GDM1 (cell line): ENCODE results near the gene ROM1.
"Not testable (repeated sequence)": the region's sequence is repeated elsewhere in the genome, so short reads cannot be mapped to it uniquely, and the experiment has no call there.

Experiments
- DNase-seq: peaks from one replicate; lab custom pipeline; 2025; lab: John Stamatoyannopoulos, UW

The ROM1 gene, protein sequence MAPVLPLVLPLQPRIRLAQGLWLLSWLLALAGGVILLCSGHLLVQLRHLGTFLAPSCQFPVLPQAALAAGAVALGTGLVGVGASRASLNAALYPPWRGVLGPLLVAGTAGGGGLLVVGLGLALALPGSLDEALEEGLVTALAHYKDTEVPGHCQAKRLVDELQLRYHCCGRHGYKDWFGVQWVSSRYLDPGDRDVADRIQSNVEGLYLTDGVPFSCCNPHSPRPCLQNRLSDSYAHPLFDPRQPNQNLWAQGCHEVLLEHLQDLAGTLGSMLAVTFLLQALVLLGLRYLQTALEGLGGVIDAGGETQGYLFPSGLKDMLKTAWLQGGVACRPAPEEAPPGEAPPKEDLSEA

DNA sequence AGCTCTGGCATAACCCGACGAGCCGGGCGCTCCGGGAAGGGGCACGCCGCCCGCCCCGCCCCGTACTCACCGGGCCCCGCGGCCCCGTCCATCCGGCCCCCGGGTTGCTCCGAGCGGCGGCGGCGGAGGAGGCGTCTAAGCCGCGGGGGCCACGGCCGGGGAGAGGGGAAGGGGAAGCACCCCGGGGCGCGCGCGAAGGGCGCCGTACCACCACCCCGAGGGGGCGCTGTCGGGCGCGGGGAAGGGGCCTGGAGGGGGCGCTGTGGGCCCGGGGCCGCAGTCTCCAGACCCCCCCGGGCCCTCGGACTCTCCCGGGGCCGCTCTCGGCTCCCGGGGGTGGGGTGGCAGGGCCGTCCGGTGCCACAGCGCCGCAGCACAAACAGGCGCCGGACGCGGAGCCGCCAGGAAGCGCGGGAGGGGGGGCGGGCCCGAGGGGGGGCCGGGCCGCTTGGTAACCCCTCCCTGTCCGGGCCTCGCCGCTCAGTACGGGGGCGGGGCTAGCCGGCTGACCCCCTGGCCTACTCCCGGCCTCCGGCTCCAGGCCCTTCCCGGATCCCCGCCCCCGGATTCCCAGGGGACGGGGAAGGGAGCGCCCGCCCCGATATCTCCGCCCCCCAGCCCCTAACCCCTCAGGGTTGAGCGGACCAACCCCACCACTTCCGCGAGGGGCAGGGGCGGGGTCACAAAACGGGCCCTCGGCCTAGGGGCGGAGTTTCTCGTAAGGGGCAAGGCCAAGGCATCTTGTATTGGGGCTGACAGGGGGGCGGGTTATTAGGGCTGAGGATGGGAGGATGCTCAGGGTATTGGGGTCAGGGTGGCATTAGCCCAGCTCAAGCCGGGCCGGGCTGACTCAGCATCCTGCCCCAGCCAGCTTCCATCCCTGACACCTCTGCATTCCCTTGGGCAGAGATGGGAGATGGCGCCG lies at the start of gene ROM1, which contains the start of gene EML3:
ROM1 (plus strand) TSS at position 892 of the 925 bp plus-strand sequence; CDS start at position 917, 25 bp downstream.
EML3 (minus strand) TSS at position 410 of the 925 bp plus-strand sequence; CDS start at position 92, 318 bp downstream.
- DNase-seq: peak; percentile 90

DNA sequence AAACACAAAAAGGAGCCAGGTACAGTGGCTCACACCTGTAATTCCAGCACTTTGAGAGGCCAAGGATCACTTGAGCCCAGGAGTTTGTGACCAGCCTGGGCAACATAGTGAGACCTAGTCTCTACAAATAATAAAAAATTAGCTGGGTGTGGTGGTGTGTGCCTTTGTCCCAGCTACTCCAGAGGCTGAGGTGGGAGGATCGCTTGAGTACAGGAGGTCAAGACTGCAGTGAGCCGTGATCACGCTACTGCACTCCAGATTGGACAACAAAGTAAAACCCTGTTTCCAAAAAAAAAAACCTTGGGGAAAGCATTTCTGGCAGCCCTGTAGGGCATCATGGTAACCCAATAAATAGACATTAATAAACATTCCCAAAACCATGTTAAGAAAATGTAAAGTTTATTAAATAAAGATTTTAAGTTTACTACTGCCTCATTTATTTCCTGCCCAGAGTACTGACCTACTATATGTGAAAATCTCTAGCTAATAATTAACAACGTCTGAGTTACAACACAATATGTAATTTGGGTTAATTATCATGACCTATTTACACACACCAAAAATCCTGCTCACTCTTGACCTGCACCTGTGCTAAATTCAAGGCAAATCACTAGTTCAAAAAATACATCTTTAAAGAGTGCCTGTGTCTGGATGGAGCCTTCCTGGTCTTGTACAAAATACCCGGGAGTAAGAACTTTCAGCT lies 47.8 kb upstream of the ROM1 start:
- DNase-seq: no peak

DNA sequence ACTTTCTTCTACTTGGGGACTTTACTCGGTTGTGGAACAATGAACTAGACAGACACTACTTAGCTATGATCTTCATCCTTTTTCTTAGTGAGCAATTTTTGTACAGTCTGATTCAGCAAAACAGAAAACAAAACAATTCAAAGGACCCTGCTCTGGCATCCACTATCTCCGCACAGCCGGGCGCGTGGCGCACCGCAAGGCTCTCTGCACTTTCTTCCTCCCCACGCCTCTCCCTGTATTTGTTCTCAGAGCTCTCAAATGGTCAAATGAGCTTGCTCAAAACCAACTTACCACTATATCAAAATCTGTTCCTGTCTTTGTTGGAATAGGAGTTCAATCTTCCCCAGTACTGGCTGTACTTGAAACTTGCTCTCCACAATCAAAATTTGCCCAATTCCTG lies 46.8 kb upstream of the ROM1 start:
- DNase-seq: no peak

DNA sequence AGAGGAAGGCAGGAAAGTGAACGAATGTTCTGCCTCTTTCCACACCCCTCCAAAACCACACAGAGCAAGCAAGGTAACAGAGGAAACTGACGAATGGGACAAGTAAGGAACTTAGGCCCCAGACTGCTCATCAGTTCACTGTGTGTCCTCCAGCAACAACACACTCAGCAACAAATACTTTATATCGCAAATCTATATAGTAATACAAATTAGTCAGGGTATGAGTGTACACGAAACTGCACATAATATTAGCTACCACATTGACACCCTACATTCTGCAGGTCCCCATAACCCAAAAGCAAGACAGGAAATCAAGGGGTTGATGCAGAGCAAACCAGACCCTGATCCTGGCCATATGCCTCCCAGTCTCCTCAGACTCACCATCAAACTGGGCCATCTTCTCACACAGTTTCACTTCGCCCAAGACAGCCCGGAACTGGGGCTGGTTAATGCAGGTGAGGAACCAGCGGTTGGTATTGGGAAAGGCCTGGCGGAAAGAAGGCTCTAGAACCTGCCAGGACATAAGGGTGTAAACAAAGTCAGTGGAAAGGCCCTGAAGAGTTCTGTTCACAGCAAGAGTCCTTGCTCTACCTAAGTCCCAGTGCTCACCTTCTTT lies 45.9 kb upstream of the ROM1 start:
- DNase-seq: no peak

DNA sequence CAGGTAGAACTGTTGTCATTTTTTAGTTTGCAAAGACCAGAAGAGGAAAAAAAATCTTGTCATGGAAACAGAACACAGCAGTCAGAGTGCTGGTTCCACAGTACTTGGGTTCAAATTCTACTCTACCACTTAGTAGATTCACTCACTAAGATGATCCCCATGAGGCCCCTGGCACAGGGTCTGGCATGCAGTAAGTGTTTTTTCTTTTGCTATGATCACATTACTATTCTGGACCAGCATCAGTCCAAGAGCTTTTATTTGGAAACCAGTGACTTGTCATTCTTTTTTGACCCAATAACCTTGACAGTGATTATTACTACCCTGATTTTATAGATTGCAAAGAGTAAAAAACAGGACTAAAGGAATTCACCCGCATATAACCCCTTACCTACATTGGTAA lies 43.4 kb upstream of the ROM1 start:
- no peak for DNase-seq

DNA sequence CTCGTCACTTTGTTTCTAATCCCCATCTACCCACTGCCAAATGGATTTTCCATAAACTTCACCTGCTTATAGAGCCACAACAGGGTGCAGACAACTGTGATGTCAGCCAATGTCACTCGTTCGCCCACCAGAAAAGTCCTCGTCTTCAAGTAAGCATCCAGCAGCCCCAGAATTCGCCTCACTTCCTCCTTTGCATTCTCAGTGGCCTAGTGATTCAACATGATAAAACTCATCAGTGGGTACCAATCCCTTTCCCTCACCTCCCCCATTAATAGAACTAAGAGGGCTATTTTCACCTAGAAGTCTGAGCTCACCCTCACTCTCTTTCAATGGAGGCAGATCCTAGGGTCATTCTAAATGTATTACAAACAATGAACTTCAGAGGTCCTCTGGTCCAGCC lies 42.2 kb upstream of the ROM1 start:
- DNase-seq: not testable (repeated sequence)

DNA sequence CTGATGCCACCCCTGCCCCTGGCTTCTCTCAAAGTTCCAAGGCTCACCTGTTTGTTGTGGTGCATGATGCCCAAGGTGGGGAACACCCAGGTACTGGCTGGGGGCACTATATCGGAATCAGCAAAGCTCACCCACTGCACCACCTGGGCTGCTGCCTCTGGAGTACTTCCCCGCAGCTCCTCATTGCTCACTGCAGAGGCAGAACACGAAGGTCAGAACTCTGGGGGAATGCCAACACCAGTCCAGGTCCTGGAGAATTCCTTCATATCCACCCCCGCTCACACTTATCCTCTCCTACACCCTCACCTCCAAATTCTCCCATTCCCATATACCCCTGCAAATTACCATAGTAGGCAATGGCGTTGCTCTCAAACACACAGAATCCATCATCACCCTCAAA lies 41.6 kb upstream of the ROM1 start:
- not testable (repeated sequence) for DNase-seq

DNA sequence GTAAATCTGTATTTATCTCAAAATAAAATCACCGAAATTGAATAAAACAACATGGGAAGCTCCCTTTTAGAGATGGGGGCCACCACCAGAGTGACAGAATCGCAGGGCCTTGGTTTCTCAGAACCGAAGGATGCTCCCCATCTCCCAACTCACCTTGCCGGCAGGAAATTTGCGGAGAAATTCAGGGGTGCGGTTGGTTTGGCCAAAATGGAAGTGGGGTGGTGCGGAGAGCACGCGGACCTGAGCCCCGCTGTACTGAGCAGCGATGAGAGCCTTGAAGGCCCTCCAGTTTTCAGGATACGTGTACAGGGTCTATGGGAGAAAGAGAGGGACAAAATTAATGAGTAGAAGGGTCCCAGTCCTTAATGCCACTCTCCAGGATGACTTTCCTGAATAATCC lies 40.6 kb upstream of the ROM1 start:
- no peak for DNase-seq

DNA sequence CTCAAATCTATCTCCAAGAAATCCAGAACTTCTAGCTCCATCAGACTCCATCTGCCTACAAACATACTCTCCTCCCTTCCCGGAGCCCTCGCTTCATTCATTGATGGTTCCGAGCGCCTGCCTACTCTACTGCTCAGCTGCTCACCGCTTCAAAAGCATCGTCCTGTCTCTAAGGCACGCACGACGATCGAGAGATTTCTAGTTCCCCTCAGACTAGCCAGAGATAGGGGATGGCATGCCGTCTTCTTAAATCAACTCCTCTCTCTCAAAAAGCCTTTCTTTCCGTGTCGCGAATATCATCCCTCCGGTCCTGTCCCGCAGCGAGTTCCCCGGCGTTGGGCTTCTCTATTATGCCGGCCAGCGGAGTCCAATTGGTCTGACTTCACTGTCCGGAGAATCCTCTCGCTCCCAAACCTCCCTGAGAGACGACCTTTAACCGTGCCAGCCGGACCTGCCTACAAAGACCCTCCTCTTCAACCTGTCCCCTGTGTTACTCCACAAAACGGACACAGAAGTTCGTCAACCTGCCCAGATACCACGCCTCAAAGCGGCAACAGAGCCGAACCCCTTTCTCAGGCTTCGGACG lies 40.0 kb upstream of the ROM1 start:
- DNase-seq: no peak

DNA sequence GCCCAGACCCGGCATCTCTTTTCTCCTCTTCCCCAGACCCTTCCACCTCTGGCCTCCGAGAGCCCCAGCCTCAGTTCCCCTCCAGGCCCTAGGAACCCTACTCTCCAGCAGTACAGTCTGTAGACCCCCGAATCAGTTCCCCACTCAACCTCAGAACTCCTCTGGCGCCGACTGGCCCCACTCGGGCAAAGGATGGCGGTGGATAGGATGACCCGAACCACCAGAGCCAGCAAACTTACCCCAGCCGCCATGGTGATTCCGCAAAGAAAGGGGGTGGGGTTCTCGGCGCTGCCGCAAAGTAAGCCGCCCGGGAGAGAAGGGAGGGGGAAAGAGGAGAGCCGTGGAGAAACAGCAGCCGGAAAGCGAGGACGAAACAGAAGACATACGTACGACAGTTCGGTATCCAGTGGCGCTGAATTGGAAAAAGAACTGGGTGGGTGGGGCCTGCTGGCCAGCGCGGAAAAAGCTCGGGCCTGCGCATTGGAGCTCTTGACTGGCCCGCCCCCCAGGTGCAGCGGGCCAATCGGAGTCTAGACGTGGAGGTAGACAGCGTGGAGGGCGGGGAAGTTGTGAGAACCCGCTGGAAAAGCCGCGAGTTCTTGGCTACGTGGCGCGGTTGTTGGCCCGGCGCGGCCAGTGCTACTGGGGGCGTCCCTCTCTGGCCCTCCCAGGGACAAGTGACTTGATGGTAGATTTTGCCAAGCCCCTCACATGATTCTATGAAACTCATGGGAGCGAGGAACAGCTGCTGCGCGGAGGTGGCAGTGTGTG lies 39.3 kb upstream of the ROM1 start, which contains the start of gene EEF1G:
EEF1G (minus strand) TSS at position 300 of the 771 bp plus-strand sequence; CDS start at position 251, 49 bp downstream.
- DNase-seq: peak; percentile 99

DNA sequence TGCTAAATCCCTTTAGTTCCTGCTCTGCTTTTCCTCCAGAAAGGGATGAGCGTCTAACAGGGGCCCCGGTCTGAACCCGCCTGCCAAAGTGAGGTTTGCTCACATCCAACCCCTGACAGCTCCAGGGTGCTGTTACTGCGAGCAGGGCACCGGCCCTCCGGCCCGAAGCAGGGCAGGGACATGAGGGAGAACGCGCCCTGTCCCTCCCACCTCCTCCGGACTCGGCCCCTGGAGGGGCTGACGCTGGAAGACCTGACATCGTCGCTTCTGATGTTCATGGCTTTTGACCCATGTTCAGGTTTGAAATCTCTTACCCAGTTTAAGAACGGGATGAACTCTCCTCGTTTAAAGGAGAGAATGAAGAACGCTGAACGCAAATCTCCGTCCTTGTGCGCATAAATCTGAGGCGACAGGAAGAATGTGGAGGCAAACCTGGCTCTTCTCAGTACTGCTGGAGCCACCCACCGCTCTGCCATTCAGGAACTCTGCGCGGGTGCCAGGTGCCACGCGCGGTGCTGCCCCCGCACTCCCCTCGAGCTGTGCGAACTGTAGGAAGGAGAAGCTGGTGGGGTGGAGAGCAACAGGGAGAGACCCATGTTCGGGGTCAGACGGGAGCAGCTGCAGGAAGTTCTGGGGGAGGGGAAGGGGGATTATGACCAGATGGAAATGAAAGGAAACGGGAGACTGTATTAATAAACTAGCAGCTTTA lies 38.5 kb upstream of the ROM1 start:
- DNase-seq: no peak

DNA sequence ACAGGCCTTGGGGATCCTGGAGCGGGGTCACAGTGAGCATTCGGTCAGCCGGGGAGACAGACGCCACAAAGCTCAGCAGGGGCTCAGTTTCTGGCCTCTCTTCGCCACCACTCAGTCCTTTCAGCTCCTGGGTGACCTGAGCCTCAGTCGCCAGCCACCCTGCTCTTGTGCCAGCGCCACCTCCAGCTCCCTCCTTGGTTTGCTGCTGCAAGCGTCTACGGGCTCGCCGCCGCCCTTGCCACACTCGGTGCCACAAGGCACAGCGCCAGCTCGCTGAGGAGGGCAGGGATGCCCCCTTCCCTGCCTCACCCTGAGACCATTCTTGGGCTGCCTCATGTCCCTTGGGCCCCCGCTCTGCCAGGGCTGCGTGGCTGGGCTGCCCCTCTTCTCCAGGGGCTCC lies 37.9 kb upstream of the ROM1 start:
- no peak for DNase-seq

DNA sequence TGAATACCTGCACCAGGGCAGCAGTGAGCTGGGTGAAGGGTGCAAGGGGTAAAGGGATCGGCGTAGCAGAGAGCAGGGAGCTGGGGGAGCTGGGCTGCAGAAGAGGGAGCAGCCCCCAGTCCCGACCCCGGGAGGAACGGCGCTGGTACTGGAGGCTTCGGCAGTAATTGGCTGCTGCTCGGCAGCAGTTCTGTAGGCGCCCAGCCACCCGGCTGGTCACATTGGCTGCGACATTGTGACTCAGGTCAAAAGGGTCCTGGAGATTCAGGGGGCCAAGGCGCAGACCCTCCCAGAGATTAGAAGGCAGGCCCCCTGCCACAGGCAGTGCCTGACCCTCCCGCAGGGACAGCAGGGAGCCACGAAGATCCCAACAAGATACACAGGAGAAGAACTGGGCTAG lies 37.2 kb upstream of the ROM1 start:
- no peak for DNase-seq

DNA sequence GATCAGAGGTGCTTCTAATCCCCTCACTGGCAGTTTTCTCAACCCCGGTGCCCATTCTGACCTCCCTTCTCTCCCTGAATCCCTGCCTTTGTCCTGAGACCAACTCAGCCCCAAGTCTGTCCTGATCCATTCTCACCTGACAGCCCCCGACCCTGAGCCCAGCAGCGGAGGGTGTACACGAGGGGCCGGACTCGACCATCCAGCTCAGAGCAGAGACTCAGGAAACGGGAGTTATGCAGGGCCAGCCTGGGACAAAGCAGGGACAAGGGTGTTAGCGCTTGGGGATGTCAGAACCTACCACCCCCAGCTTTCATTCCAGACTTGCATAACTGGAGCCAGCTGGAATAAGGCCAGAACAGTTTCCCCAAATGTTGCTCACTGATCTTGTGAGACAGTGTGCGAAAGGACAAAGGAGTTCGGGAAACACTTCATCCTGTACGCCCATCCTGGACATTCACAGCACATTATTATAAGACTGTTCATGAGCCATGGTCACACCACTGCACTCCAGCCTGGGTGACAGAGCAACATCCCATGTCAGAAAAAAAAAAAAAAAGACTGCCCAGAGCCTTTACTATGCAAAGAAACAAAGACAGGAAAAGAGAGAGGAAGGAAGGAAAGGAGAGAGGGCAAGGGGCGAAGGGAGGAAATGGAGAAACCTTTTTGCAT lies 35.9 kb upstream of the ROM1 start:
- DNase-seq: no peak

DNA sequence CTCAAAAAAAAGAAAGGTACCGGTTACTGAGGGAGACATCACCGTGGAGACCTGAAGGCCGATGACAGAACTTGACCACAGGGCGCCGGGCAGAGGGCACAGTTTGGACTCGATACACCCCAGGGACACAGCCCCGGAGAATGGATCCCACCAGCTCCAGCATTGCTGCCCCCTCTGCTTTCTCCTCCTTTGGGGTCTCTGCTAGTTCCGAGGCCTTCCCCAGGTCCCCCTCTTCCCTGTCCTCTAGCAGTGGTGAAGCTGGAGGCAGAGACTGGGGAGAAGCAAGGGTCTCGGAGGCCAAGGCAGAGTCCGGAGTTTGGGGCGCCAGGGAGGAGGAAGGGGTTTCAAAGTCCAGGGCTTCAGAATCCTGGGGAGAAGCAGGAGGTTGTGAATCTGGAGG lies 34.5 kb upstream of the ROM1 start:
- no peak for DNase-seq

DNA sequence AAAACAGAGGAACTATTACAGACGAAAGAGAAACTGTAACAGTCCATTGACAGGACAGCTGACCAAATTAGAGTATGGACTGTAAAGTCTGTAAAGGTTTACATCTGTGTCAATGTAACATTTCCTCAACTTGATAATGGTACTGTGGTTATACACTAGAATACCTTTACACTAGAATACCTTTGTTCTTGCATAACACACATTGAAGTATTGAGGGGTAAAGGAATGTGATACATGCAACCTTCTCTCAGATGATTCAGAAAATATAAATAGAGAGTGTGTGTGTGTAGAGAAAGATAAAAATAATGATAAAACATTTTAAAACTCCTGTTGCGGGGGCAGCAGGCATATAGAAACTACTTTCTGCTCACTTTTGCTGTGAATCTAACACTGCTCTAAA lies 33.8 kb upstream of the ROM1 start:
- no peak for DNase-seq

DNA sequence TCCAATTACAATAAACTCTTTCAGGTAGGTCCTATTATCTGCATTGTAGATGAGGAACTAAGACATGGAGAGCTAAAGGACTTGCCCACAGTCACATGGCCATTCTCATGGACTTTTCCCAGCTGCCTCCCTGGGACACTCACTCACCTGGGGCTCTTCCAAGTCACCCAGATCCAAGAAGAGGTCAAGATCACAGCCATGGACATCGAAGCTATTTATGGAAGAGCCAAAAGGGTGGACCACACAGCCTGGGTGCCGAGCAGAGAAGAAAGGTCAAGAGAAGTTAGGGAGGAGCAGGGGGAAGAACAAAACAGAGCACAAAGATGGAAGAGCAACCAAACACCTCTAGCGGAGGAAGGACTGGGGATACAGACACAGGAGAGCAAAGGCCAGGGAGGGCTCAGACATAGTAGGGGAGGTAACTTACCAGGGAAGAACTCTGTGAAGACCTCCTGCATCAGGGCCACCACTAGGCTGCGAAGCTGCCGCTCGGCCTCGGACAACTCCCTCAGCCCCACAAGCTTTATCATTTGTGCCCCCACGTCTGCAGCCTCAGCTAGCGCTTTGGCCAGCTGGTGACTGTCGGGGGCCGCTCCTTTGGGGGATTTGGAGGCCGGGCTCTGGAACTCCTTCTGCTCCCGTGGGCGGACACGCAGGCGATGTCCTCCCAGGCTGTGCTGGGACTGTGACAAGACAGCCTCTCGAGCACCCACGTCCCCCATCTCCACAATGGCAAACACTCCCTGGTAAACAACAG lies 31.9 kb upstream of the ROM1 start:
- DNase-seq: no peak

DNA sequence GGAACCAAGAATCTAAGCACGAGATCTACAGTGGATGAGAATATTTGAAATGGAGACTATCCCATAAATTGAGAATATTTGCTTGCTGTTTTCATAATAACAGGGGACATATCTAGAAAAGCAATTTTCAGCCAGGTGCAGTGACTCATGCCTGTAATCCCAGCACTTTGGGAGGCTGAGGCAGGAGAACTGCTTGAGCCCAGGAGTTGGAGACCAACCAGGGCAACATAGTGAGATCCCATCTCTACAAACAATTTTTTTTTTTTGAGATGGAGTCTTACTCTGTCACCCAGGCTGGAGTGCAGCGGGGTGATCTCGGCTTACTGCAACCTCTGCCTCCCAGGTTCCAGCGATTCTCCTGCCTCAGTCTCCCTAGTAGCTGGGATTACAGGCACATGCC lies 31.3 kb upstream of the ROM1 start:
- DNase-seq: not testable (repeated sequence)

DNA sequence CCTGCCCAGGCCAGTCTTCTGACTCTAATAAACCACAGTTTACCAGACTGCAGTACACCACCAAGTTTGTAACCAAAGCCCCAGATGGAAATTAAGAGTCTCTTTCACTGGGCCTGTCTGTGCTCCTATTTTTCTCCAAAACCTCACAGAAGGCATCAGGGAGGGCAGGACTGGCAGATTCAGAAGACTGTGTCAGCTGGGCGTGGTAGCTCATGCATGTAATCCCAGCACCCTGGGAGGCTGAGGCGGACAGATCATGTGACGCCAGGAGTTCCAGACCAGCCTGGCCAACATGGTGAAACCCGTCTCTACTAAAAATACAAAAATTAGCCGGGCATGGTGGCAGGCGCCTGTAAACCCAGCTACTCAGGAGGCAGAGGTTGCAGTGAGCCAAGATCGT lies 27.7 kb upstream of the ROM1 start:
- DNase-seq: not testable (repeated sequence)
